Suprapubic skin (tissue), 3 donors: ENCODE data around the gene METTL8.
"Not testable (repeated sequence)": the region's sequence is repeated elsewhere in the genome, so short reads cannot be mapped to it uniquely, and the experiment has no call there.

Source experiments
- CTCF ChIP-seq, 2 donors: fragments of 200-600 bp in 1 of 2; fragments of 450-650 bp in 1 of 2; sonication (generic) in 1 of 2; IDR thresholded peaks; one replicate each; pipeline ENCODE4 v1.5.1; 2016 to 2019; ENCODE audit warnings: antibody characterized with exemption in 2 of 2, mild to moderate bottlenecking in 1 of 2, moderate library complexity in 1 of 2
- EP300 ChIP-seq: sonication (generic); formaldehyde crosslinking; IDR thresholded peaks from one replicate; pipeline ENCODE4 v1.6.1; 2017; ENCODE audit warnings: antibody characterized with exemption

DNA sequence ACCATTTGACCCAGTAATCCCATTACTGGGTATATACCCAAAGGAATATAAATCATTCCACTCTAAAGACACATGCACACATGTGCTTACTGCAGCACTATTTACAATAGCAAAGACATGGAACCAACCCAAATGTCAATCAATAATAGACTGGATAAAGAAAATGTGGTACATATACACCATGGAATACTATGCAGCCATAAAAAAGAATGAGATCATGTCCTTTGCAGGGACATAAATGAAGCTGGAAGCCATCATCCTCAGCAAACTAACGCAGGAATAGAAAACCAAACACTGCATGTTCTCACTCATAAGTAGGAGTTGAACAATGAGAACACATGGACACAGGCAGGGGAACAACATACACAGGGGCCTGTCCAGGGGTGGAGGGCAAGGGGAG is 51.6 kb downstream of the METTL8 start:
- not testable (repeated sequence) for TF ChIP-seq CTCF (IDR thresholded peaks at IDR 0.05); EP300
